Measurements from ENCODE around the gene POLR1G. TPM values are rescaled to one million over a fixed set of nuclear protein-coding genes. Genes with fewer than 3 reads are reported as not detected.

The POLR1G gene
- total and polyA plus RNA-seq, 9 of the 15 experiments (the other 6 are each of a cell fraction or from before 2014, with no cell fraction given) = 3.0 to 50.1 (median 27.4) TPM

DNA sequence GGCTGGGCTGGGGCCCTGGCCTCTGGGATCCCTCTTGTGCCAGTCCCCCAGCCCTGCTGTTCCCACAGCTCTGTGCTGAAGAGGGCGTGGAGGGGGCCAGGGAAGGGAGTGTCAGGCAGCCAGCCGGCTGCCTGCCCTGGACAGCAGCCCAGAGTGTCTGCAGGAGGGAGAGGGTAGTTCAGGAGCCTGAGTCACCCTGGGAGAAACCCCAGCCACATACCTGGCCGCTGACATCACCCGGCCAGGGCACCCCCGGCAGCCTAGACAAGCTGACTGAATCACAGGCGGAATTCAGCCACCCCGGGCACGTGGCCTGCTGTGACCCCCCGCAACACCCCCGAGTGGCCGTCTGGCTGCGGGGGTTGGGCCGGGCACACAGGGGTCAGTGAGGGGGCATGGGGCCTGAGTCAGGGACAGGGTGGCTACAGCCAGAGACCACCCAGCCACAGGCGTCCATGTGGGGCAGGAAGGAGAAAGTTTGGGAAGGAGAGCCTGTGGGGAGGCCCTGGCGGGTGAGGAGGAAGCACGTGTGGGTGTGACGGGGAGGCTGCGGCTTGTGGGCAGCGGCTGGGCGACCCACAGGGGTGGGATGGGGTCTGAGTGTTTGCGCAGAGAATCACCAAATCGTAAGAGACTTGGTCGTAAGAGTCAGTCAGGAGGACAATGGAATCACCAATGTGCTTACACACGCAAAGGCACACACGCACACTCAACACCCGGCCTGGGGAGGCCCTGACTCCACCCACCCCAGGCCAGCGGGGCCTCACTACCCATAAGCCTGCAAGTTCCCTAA is 49.5 kb downstream of the POLR1G start (continued):
- TF ChIP-seq, protein P1, sequence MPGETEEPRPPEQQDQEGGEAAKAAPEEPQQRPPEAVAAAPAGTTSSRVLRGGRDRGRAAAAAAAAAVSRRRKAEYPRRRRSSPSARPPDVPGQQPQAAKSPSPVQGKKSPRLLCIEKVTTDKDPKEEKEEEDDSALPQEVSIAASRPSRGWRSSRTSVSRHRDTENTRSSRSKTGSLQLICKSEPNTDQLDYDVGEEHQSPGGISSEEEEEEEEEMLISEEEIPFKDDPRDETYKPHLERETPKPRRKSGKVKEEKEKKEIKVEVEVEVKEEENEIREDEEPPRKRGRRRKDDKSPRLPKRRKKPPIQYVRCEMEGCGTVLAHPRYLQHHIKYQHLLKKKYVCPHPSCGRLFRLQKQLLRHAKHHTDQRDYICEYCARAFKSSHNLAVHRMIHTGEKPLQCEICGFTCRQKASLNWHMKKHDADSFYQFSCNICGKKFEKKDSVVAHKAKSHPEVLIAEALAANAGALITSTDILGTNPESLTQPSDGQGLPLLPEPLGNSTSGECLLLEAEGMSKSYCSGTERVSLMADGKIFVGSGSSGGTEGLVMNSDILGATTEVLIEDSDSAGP (CRISPR knock-in tag; IDR thresholded peaks at IDR 0.05) = no peak
- TF ChIP-seq POLR3G (IDR thresholded peaks at IDR 0.05; ENCODE audit: extremely low read depth, insufficient read length, insufficient replicate concordance) = no peak
- no peak for TF ChIP-seq PTBP1 (IDR thresholded peaks at IDR 0.05; ENCODE audit: low read depth, low read length)
- no peak for TF ChIP-seq NFXL1 (CRISPR knock-in tag; IDR thresholded peaks at IDR 0.05)
- TF ChIP-seq PPARD (CRISPR knock-in tag; IDR thresholded peaks at IDR 0.05) = no peak
- TF ChIP-seq NR2F6 (CRISPR knock-in tag; IDR thresholded peaks at IDR 0.05) = no peak
- TF ChIP-seq, protein P2, sequence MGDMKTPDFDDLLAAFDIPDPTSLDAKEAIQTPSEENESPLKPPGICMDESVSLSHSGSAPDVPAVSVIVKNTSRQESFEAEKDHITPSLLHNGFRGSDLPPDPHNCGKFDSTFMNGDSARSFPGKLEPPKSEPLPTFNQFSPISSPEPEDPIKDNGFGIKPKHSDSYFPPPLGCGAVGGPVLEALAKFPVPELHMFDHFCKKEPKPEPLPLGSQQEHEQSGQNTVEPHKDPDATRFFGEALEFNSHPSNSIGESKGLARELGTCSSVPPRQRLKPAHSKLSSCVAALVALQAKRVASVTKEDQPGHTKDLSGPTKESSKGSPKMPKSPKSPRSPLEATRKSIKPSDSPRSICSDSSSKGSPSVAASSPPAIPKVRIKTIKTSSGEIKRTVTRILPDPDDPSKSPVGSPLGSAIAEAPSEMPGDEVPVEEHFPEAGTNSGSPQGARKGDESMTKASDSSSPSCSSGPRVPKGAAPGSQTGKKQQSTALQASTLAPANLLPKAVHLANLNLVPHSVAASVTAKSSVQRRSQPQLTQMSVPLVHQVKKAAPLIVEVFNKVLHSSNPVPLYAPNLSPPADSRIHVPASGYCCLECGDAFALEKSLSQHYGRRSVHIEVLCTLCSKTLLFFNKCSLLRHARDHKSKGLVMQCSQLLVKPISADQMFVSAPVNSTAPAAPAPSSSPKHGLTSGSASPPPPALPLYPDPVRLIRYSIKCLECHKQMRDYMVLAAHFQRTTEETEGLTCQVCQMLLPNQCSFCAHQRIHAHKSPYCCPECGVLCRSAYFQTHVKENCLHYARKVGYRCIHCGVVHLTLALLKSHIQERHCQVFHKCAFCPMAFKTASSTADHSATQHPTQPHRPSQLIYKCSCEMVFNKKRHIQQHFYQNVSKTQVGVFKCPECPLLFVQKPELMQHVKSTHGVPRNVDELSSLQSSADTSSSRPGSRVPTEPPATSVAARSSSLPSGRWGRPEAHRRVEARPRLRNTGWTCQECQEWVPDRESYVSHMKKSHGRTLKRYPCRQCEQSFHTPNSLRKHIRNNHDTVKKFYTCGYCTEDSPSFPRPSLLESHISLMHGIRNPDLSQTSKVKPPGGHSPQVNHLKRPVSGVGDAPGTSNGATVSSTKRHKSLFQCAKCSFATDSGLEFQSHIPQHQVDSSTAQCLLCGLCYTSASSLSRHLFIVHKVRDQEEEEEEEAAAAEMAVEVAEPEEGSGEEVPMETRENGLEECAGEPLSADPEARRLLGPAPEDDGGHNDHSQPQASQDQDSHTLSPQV (IDR thresholded peaks at IDR 0.05) = peak; percentile 89
- TF ChIP-seq SP1 (CRISPR knock-in tag; IDR thresholded peaks at IDR 0.05) = peak; percentile 31; the same call in 1 of the 2 replicates
- peak; percentile 74 for TF ChIP-seq DACH1 (IDR thresholded peaks at IDR 0.05; ENCODE audit: partially characterized antibody)
- no peak for TF ChIP-seq PURB (CRISPR knock-in tag; IDR thresholded peaks at IDR 0.05; ENCODE audit: low read depth)
- no peak for TF ChIP-seq ZNF224 (CRISPR knock-in tag; IDR thresholded peaks at IDR 0.05)
- TF ChIP-seq, protein P3, sequence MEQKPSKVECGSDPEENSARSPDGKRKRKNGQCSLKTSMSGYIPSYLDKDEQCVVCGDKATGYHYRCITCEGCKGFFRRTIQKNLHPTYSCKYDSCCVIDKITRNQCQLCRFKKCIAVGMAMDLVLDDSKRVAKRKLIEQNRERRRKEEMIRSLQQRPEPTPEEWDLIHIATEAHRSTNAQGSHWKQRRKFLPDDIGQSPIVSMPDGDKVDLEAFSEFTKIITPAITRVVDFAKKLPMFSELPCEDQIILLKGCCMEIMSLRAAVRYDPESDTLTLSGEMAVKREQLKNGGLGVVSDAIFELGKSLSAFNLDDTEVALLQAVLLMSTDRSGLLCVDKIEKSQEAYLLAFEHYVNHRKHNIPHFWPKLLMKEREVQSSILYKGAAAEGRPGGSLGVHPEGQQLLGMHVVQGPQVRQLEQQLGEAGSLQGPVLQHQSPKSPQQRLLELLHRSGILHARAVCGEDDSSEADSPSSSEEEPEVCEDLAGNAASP (IDR thresholded peaks at IDR 0.05) = no peak
- no peak for TF ChIP-seq ZNF778 (CRISPR knock-in tag; IDR thresholded peaks at IDR 0.05)
- TF ChIP-seq, protein P4, sequence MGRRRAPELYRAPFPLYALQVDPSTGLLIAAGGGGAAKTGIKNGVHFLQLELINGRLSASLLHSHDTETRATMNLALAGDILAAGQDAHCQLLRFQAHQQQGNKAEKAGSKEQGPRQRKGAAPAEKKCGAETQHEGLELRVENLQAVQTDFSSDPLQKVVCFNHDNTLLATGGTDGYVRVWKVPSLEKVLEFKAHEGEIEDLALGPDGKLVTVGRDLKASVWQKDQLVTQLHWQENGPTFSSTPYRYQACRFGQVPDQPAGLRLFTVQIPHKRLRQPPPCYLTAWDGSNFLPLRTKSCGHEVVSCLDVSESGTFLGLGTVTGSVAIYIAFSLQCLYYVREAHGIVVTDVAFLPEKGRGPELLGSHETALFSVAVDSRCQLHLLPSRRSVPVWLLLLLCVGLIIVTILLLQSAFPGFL (CRISPR knock-in tag; IDR thresholded peaks at IDR 0.05) = no peak
- TF ChIP-seq ZNF717 (CRISPR knock-in tag; IDR thresholded peaks at IDR 0.05) = no peak
- TF ChIP-seq ZNF143 (CRISPR knock-in tag; IDR thresholded peaks at IDR 0.05) = peak; percentile 57; the same call in 1 of the 2 replicates

All from K562 (cell line).